Measurements from ENCODE around the gene TMEM271.

The TMEM271 gene

GRCh38 chr4:526189-526909, 49.7 kb downstream of the TMEM271 start:
- TF ChIP-seq CTCF (IDR thresholded peaks at IDR 0.05; ENCODE audit: insufficient read depth, low read depth, low read length, missing control alignments), result no peak
- H3K4me3 ChIP-seq (ENCODE audit: low read depth, low read length), result no peak overlapping the region
- DNase-seq (ENCODE audit: low read depth), result no peak

DNA sequence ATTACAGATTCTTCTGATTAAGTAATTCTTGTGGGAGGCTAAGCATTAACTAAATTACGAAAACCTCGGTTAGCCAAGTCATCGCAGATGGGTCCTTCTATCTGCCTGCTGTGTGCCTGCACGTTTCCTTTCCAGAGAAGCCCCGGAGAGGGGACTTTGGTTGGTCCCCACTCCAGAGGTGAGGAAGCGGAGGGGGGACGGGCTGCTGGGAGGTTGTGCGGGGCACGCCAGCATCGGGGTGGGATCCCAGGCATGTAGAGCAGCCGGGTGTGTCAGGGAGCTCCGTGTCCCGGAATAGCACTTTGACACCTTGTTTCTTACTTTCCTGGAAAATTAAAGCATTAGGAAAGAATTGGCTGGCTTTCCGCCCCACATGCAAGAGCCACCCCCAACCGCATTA, 50.4 kb downstream of the TMEM271 start:
- H3K4me3 ChIP-seq (ENCODE audit: low read depth, low read length), result no peak overlapping the region
- no peak for TF ChIP-seq CTCF (IDR thresholded peaks at IDR 0.05; ENCODE audit: insufficient read depth, low read depth, low read length, missing control alignments)
- no peak for DNase-seq (ENCODE audit: low read depth)

DNA sequence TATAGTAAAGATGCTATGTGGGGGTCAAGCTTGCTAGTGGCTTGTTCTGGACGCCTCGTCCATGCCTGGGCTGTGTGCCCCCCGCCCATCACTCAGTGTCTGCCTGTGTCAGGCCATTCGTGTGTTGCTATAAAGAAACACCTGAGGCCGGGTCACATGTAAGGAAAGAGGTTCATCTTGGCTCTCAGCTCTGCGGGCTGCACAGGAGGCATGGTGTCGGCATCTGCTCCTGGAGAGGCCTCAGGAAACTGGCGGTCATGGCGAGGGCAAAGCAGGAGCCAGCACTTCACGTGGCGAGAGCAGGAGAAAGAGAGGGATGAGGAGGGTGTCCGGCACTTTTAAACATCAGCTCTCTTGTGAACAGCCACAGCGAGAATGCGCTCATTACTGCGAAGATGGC, 51.9 kb downstream of the TMEM271 start:
- TF ChIP-seq CTCF (IDR thresholded peaks at IDR 0.05; ENCODE audit: insufficient read depth, low read depth, low read length, missing control alignments), result no peak
- no peak for DNase-seq (ENCODE audit: low read depth)
- H3K4me3 ChIP-seq (ENCODE audit: low read depth, low read length), result no peak overlapping the region
